Measurements from ENCODE around the gene TRAPPC11.

GRCh38 chr4:183617075-183617474 lies 42.0 kb upstream of the TRAPPC11 start:
- TF ChIP-seq CTCF (IDR thresholded peaks at IDR 0.05): no peak
- TF ChIP-seq REST (IDR thresholded peaks at IDR 0.05; ENCODE audit: low read depth, low read length): no peak
- TF ChIP-seq RAD21 (IDR thresholded peaks at IDR 0.05; ENCODE audit: low read length): no peak
- no peak for TF ChIP-seq MEF2A (IDR thresholded peaks at IDR 0.05; ENCODE audit: borderline replicate concordance, low read depth)
- no peak for TF ChIP-seq POLR2AphosphoS5 (IDR thresholded peaks at IDR 0.05; ENCODE audit: low read depth, low read length)
